Measurements from ENCODE around the gene CDKL5.
"Not testable (repeated sequence)": the region's sequence is repeated elsewhere in the genome, so short reads cannot be mapped to it uniquely, and the experiment has no call there.

The CDKL5 gene

GRCh38 chrX:18566748-18567147, 141.3 kb downstream of the CDKL5 start:
- in situ Hi-C loops (cut with MboI; ENCODE audit: low sequenced_read_pairs), result no loop called here

GRCh38 chrX:18573556-18573955, 148.1 kb downstream of the CDKL5 start:
- in situ Hi-C loops (cut with MboI; ENCODE audit: low sequenced_read_pairs), result no loop called here

- in situ Hi-C loops (cut with MboI; ENCODE audit: low sequenced_read_pairs), result no loop called here
Observed at GRCh38 chrX:18574591-18574990, 149.2 kb downstream of the CDKL5 start.

GRCh38 chrX:18575744-18576143, 150.3 kb downstream of the CDKL5 start:
- in situ Hi-C loops (cut with MboI; ENCODE audit: low sequenced_read_pairs), result no loop called here

- in situ Hi-C loops (cut with MboI; ENCODE audit: low sequenced_read_pairs), result no loop called here
Observed at GRCh38 chrX:18577400-18577799, 152.0 kb downstream of the CDKL5 start.

GRCh38 chrX:18578546-18578945, 153.1 kb downstream of the CDKL5 start:
- in situ Hi-C loops (cut with MboI; ENCODE audit: low sequenced_read_pairs), result no loop called here

GRCh38 chrX:18579495-18579894, 154.1 kb downstream of the CDKL5 start:
- in situ Hi-C loops (cut with MboI; ENCODE audit: low sequenced_read_pairs), result no loop called here

- in situ Hi-C loops (cut with MboI; ENCODE audit: low sequenced_read_pairs), result no loop called here
Observed at GRCh38 chrX:18582910-18583493, 157.6 kb downstream of the CDKL5 start.

GRCh38 chrX:18589292-18589691, 163.9 kb downstream of the CDKL5 start:
- in situ Hi-C loops (cut with MboI; ENCODE audit: low sequenced_read_pairs), result not testable (repeated sequence)

GRCh38 chrX:18591834-18592233, 166.4 kb downstream of the CDKL5 start:
- in situ Hi-C loops (cut with MboI; ENCODE audit: low sequenced_read_pairs), result no loop called here

GRCh38 chrX:18594079-18594478, 168.7 kb downstream of the CDKL5 start:
- in situ Hi-C loops (cut with MboI; ENCODE audit: low sequenced_read_pairs), result no loop called here

- in situ Hi-C loops (cut with MboI; ENCODE audit: low sequenced_read_pairs), result no loop called here
Observed at GRCh38 chrX:18596096-18596495, 170.7 kb downstream of the CDKL5 start.

GRCh38 chrX:18598413-18598812, 173.0 kb downstream of the CDKL5 start:
- in situ Hi-C loops (cut with MboI; ENCODE audit: low sequenced_read_pairs), result no loop called here

GRCh38 chrX:18607966-18608365, 182.6 kb downstream of the CDKL5 start:
- in situ Hi-C loops (cut with MboI; ENCODE audit: low sequenced_read_pairs), result no loop called here

- in situ Hi-C loops (cut with MboI; ENCODE audit: low sequenced_read_pairs), result no loop called here
Observed at GRCh38 chrX:18613930-18614639, 188.7 kb downstream of the CDKL5 start.

GRCh38 chrX:18616688-18617406, 191.4 kb downstream of the CDKL5 start:
- in situ Hi-C loops (cut with MboI; ENCODE audit: low sequenced_read_pairs), result no loop called here

GRCh38 chrX:18617407-18617750, 192.0 kb downstream of the CDKL5 start:
- in situ Hi-C loops (cut with MboI; ENCODE audit: low sequenced_read_pairs), result no loop called here

GRCh38 chrX:18619288-18619687, 193.9 kb downstream of the CDKL5 start:
- in situ Hi-C loops (cut with MboI; ENCODE audit: low sequenced_read_pairs), result no loop called here

GRCh38 chrX:18620349-18620748, 194.9 kb downstream of the CDKL5 start:
- in situ Hi-C loops (cut with MboI; ENCODE audit: low sequenced_read_pairs), result no loop called here

- in situ Hi-C loops (cut with MboI; ENCODE audit: low sequenced_read_pairs), result no loop called here
Observed at GRCh38 chrX:18624599-18624998, 199.2 kb downstream of the CDKL5 start.

- in situ Hi-C loops (cut with MboI; ENCODE audit: low sequenced_read_pairs), result no loop called here
Observed at GRCh38 chrX:18630934-18631333, 205.5 kb downstream of the CDKL5 start.

- in situ Hi-C loops (cut with MboI; ENCODE audit: low sequenced_read_pairs), result no loop called here
Observed at GRCh38 chrX:18638398-18638797, 213.0 kb downstream of the CDKL5 start.
